KMS-11 (cell line): Measurements from ENCODE around the gene FAM210A.

Source experiments
- H2AFZ ChIP-seq: fragments of 200-600 bp; sonication (generic); 2 replicates; pipeline ENCODE4 v1.6.1; 2016; ENCODE audit warnings: antibody characterized with exemption, mixed run types, low read depth
- H3K27ac ChIP-seq: fragments of 200-600 bp; sonication (generic); 2 replicates; pipeline ENCODE4 v1.6.1; 2016; ENCODE audit warnings: mild to moderate bottlenecking, mixed run types
- H3K27me3 ChIP-seq: fragments of 200-600 bp; sonication (generic); 2 replicates; pipeline ENCODE4 v1.6.1; 2017; ENCODE audit warnings: mild to moderate bottlenecking, low read depth, mixed run types, moderate library complexity; ENCODE audit not compliant: insufficient read depth
- H3K36me3 ChIP-seq: fragments of 200-600 bp; sonication (generic); 2 replicates; pipeline ENCODE4 v1.6.1; 2017; ENCODE audit warnings: mild to moderate bottlenecking, mixed run types; ENCODE audit not compliant: insufficient read depth
- H3K4me1 ChIP-seq: fragments of 200-600 bp; sonication (generic); 2 replicates; pipeline ENCODE4 v1.6.1; 2016; ENCODE audit warnings: mild to moderate bottlenecking, low read depth, mixed run types; ENCODE audit not compliant: poor library complexity, severe bottlenecking
- H3K4me2 ChIP-seq: fragments of 200-600 bp; sonication (generic); 2 replicates; pipeline ENCODE4 v1.7.0; 2016; ENCODE audit warnings: mild to moderate bottlenecking, mixed run types
- H3K4me3 ChIP-seq: fragments of 200-600 bp; sonication (generic); IDR thresholded peaks from 2 replicates; pipeline ENCODE4 v1.6.1; 2017; ENCODE audit warnings: low read depth, low read length, mixed read lengths; ENCODE audit not compliant: insufficient read depth
- H3K79me2 ChIP-seq: fragments of 200-600 bp; sonication (generic); 2 replicates; pipeline ENCODE4 v1.6.1; 2016; ENCODE audit warnings: low read depth, mixed run types; ENCODE audit not compliant: insufficient read depth
- H3K9ac ChIP-seq: fragments of 200-600 bp; sonication (generic); 2 replicates; pipeline ENCODE4 v1.6.1; 2016; ENCODE audit warnings: mild to moderate bottlenecking, mixed run types
- H4K20me1 ChIP-seq: fragments of 200-600 bp; sonication (generic); 2 replicates; pipeline ENCODE4 v1.6.1; 2016; ENCODE audit warnings: mild to moderate bottlenecking, mixed run types; ENCODE audit not compliant: insufficient read depth
- TF ChIP-seq, protein P1 (sequence below): fragments of 200-600 bp; sonication (generic); conservative IDR thresholded peaks from 2 replicates; pipeline ENCODE4 v1.6.1; 2017; ENCODE audit warnings: low read depth, mild to moderate bottlenecking, antibody characterized with exemption, low read length, moderate library complexity, mixed read lengths

Gene FAM210A

DNA sequence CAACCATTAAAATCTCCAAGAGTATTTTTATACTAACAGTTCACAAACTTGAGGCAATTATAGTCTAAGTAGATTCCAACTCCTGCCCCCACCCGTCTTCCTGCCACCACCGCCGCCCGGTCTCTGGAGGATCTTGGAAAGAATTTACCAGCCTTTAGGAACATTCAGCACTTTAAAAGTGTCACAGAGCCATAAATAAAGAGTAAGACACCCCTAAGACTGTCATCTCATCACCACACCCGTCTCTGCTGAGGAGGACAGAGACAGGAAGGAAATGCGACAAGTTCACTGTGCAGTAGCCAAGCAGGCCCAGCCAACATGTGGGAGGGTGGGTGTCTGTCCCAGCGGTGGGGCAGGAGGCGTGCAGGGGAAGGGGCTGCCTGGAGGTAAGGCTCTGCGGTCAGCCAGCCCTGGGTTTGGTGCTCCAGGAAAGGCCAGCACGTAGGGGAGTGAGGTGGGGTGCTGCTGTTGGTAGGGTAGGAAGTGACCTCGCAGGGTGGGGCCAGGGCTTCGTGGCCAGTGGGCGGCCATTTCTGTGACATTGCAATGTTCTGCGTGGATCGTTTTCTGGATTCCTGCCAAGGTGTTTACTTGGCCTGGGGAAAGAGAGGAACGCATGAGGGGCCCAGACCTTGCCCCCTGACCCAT is 111.6 kb downstream of the FAM210A start:
- no peak overlapping the region for H3K4me3 ChIP-seq
- no peak overlapping the region for H2AFZ ChIP-seq
- no peaks in the 10 kb centered on the region for H3K36me3 ChIP-seq
- H3K79me2 ChIP-seq = no peaks in the 10 kb centered on the region
- peaks cover 38% of the 10 kb centered on the region for H3K4me1 ChIP-seq
- TF ChIP-seq, protein P1, sequence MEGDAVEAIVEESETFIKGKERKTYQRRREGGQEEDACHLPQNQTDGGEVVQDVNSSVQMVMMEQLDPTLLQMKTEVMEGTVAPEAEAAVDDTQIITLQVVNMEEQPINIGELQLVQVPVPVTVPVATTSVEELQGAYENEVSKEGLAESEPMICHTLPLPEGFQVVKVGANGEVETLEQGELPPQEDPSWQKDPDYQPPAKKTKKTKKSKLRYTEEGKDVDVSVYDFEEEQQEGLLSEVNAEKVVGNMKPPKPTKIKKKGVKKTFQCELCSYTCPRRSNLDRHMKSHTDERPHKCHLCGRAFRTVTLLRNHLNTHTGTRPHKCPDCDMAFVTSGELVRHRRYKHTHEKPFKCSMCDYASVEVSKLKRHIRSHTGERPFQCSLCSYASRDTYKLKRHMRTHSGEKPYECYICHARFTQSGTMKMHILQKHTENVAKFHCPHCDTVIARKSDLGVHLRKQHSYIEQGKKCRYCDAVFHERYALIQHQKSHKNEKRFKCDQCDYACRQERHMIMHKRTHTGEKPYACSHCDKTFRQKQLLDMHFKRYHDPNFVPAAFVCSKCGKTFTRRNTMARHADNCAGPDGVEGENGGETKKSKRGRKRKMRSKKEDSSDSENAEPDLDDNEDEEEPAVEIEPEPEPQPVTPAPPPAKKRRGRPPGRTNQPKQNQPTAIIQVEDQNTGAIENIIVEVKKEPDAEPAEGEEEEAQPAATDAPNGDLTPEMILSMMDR = no peak
- no peaks in the 10 kb centered on the region for H4K20me1 ChIP-seq
- H3K27ac ChIP-seq = no peak overlapping the region
- no peaks in the 10 kb centered on the region for H3K27me3 ChIP-seq
- no peak overlapping the region for H3K9ac ChIP-seq
- no peak overlapping the region for H3K4me2 ChIP-seq

DNA sequence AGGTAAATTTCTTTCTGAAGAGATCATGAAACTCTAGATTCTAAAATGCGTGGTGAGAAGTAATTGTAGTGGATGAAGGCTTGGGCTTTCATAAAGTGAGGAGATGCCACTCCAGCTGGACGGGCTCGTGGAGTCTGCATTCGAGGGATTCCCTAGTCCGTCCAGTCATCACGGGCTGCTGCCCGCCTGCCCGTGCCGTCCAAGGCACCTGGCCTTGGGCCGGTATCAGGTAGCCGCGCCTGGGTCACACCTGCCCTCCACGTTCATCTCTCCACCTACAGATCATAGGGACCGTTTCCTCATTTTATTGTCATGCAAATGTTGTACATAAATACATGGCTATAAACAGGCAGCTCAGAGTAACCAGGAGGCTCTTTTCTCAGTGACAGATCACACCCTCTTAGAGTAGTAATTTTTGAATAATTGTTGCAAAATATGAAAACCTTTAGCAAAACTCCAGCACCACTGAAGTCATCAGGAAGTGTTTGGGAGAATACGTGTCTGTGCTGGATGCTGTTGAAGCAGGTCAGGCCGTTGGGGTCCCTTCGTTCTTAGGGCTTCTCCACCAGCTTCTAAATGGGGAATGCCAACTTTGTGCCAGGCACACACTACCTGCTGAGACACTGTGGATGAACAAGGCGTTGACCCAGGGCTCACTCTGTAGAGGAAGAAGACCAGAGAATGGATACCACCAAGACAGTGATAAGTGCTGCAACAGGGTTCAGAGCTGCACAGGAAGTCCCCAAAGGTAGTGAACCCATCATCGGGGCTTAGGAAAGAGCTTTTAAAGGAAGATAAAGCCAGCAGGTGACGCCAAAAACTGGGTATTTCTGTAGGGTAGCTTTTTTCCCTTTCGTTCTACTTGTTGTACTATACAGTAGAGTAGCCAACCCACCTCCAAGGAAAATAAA is 112.5 kb downstream of the FAM210A start:
- Histone ChIP-seq H3K9ac (no peak overlapping the region), H3K36me3 (no peaks in the 10 kb centered on the region), H3K4me2 (peak overlapping the region; percentile 58; the same call in 1 of the 2 replicates), H3K27me3 (no peaks in the 10 kb centered on the region), H4K20me1 (no peaks in the 10 kb centered on the region), H3K4me1 (peaks cover 43% of the 10 kb centered on the region), H3K4me3 (no peak overlapping the region), H3K27ac (no peak overlapping the region), H3K79me2 (no peaks in the 10 kb centered on the region), H2AFZ (no peak overlapping the region)
- TF ChIP-seq, protein P1 = no peak
